ACC112 (cell line): ENCODE measurements around the gene ADAM11.
"Not testable (repeated sequence)": the region's sequence is repeated elsewhere in the genome, so short reads cannot be mapped to it uniquely, and the experiment has no call there.

ENCODE experiments used
- H2AFZ ChIP-seq: fragments of 200-600 bp; sonication (generic); one replicate; pipeline ENCODE4 v1.6.0; 2017; ENCODE audit warnings: antibody characterized with exemption, low read length; ENCODE audit not compliant: unreplicated experiment
- H3K27ac ChIP-seq: fragments of 200-600 bp; sonication (generic); 2 replicates; pipeline ENCODE4 v1.5.1; 2014; ENCODE audit warnings: low read depth, mild to moderate bottlenecking, antibody characterized with exemption, low read length, moderate library complexity
- H3K27me3 ChIP-seq: fragments of 200-600 bp; sonication (generic); 2 replicates; pipeline ENCODE4 v1.6.1; 2014; ENCODE audit warnings: mild to moderate bottlenecking, antibody characterized with exemption, low read length, moderate library complexity, mixed read lengths; ENCODE audit not compliant: insufficient read depth
- H3K36me3 ChIP-seq: fragments of 200-600 bp; sonication (generic); 2 replicates; pipeline ENCODE4 v1.6.1; 2016; ENCODE audit warnings: mild to moderate bottlenecking, antibody characterized with exemption, low read length, moderate library complexity, mixed read lengths; ENCODE audit not compliant: insufficient read depth
- H3K4me1 ChIP-seq: fragments of 200-600 bp; sonication (generic); one replicate; pipeline ENCODE4 v1.6.1; 2016; ENCODE audit warnings: low read length, mixed read lengths; ENCODE audit not compliant: insufficient read depth, unreplicated experiment, control insufficient read depth
- H3K4me3 ChIP-seq: fragments of 200-600 bp; sonication (generic); 2 replicates; pipeline ENCODE4 v1.5.1; 2014; ENCODE audit warnings: mild to moderate bottlenecking, low read depth, low read length
- H3K79me2 ChIP-seq: fragments of 200-600 bp; sonication (generic); one replicate; pipeline ENCODE4 v1.6.0; 2016; ENCODE audit warnings: low read length; ENCODE audit not compliant: control insufficient read depth, unreplicated experiment, insufficient read depth

The ADAM11 gene

DNA sequence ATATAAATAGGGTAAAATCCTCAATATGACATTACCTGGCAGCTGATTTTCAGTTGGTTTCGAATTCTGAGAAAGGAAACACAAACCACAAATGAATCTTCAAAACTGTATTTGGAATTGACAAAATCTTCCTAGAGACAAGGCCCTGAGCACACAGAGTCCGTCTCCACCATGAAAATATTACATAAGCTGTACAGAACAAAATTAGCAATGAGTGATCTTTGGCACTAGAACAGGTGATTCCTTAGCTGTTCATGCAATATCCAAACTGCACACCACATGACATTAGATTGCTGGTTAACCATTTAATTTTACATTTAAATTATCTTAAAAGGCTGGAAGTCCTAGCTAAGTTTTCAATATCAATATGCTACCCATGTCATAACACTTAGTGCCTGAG is 39.6 kb downstream of the ADAM11 start:
- Histone ChIP-seq H2AFZ (no peak overlapping the region), H3K27me3 (no peaks in the 10 kb centered on the region), H3K36me3 (peaks cover 18% of the 10 kb centered on the region), H3K4me3 (no peak overlapping the region), H3K27ac (no peak overlapping the region), H3K4me1 (peaks cover 25% of the 10 kb centered on the region), H3K79me2 (peaks cover 4% of the 10 kb centered on the region)

DNA sequence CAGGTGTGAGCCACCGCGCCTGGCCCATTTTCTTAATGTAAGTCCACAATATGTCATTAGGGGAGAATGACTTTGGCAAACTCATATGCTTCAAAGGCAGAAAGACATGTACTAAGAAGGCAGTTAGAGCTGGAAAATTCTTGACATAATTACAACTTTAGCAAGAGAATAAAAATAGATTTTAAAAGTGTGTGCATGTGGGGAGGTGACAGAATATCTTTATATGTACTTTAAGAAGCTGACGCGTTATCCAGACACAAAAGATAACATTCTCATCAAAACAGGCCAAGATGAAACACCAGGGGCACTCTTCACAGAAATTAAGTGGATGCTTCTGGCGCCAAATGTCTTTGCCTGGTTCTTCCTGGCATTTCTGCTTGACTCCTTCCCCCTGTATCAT is 43.1 kb downstream of the ADAM11 start:
- Histone ChIP-seq H3K27me3 (no peaks in the 10 kb centered on the region), H3K4me1 (peaks cover under 1% of the 10 kb centered on the region), H3K27ac (no peak overlapping the region), H2AFZ (no peak overlapping the region), H3K4me3 (no peak overlapping the region), H3K36me3 (peaks cover 39% of the 10 kb centered on the region), H3K79me2 (peaks cover 16% of the 10 kb centered on the region)

DNA sequence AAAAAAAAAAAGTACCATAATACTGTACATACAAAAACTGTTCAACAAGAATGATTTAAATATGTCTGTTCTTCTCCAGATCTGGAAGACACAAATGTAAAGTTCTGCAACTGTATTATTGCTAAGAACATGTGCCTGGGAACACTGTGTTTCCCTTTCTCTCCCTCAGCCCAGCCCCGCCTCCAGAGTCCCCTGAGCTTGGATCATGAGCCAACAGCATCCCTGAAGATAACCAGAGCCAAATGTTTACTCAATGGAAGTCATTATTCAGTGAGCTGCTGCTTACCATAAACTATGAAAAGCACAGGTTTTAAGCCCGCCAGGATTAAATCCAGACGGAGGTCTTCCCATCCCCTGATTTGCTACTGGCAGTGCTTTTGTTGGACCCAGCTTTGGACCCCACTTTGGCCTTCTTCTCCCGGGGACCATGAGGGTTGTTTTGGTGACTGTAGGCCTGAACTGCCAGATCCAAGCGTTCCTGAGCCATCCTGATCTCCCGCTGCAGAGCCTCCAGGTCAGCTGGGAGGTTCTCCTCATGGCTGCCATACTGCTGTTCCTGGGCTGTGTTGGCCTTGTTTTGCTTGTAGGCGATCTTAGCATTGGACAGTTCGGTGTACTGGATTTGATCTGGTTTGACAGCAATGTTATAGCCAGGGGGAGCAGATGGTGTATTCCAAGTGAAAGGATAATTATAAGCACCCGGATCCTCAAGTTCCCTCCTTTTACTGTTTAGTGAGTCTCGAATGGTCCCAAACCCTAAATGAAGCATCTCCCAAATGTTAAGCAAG is 45.7 kb downstream of the ADAM11 start:
- peaks cover 33% of the 10 kb centered on the region for H3K79me2 ChIP-seq
- no peaks in the 10 kb centered on the region for H3K4me1 ChIP-seq

GRCh38 chr17:44807093-44807816 is 48.5 kb downstream of the ADAM11 start:
- Histone ChIP-seq H3K4me3 (no peak overlapping the region), H3K79me2 (peaks cover 46% of the 10 kb centered on the region), H2AFZ (no peak overlapping the region), H3K27ac (no peak overlapping the region), H3K36me3 (peaks cover 24% of the 10 kb centered on the region), H3K4me1 (no peaks in the 10 kb centered on the region), H3K27me3 (no peaks in the 10 kb centered on the region)

More for the DNA sequence above, 45.7 kb downstream of the ADAM11 start:
- H3K27ac ChIP-seq = no peak overlapping the region
- no peak overlapping the region for H3K4me3 ChIP-seq
- peaks cover 32% of the 10 kb centered on the region for H3K36me3 ChIP-seq
- H3K27me3 ChIP-seq = no peaks in the 10 kb centered on the region
- no peak overlapping the region for H2AFZ ChIP-seq

GRCh38 chr17:44807817-44808155 is 49.0 kb downstream of the ADAM11 start:
- Histone ChIP-seq H3K36me3 (peaks cover 24% of the 10 kb centered on the region), H3K4me1 (no peaks in the 10 kb centered on the region), H3K4me3 (no peak overlapping the region), H3K79me2 (peaks cover 46% of the 10 kb centered on the region), H3K27me3 (no peaks in the 10 kb centered on the region), H3K27ac (no peak overlapping the region), H2AFZ (no peak overlapping the region)

GRCh38 chr17:44808156-44808555 is 49.4 kb downstream of the ADAM11 start:
- H3K4me3 ChIP-seq = no peak overlapping the region
- peaks cover 23% of the 10 kb centered on the region for H3K36me3 ChIP-seq
- no peaks in the 10 kb centered on the region for H3K27me3 ChIP-seq
- H3K79me2 ChIP-seq = peaks cover 49% of the 10 kb centered on the region
- no peaks in the 10 kb centered on the region for H3K4me1 ChIP-seq
- no peak overlapping the region for H3K27ac ChIP-seq
- no peak overlapping the region for H2AFZ ChIP-seq

GRCh38 chr17:44808656-44809388 is 50.0 kb downstream of the ADAM11 start:
- H2AFZ ChIP-seq, H3K27ac ChIP-seq, H3K4me3 ChIP-seq, H3K27me3 ChIP-seq, H3K4me1 ChIP-seq: not testable (repeated sequence)
- peaks cover 17% of the 10 kb centered on the region; the same call in 1 of the 2 replicates for H3K36me3 ChIP-seq
- H3K79me2 ChIP-seq = peaks cover 51% of the 10 kb centered on the region

GRCh38 chr17:44812263-44812662 is 53.5 kb downstream of the ADAM11 start:
- peaks cover 58% of the 10 kb centered on the region for H3K79me2 ChIP-seq
- no peak overlapping the region for H2AFZ ChIP-seq
- peaks cover 12% of the 10 kb centered on the region for H3K4me1 ChIP-seq
- H3K27me3 ChIP-seq = no peaks in the 10 kb centered on the region
- H3K27ac ChIP-seq = peak overlapping the region; percentile 7; the same call in 1 of the 2 replicates
- no peaks in the 10 kb centered on the region for H3K36me3 ChIP-seq
- no peak overlapping the region for H3K4me3 ChIP-seq

DNA sequence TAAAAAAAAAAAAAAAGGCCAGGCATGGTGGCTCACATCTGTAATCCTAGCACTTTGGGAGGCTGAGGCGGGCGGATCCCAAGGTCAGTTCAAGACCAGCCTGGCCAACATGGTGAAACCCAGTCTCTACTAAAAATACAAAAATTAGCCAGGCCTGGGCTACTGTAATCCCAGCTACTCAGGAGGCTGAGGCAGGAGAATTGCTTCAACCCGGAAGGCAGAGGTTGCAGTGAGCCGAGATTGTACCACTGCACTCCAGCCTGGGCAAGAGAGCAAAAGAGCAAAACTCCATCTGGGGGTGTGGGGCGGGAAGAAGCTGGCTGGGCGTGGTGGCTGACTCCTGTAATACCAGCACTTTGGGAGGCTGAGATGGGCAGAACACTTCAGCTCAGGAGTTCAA is 59.7 kb downstream of the ADAM11 start:
- H2AFZ ChIP-seq, H3K27ac ChIP-seq, H3K4me3 ChIP-seq, H3K27me3 ChIP-seq, H3K36me3 ChIP-seq: not testable (repeated sequence)
- Histone ChIP-seq H3K4me1 (peaks cover 32% of the 10 kb centered on the region), H3K79me2 (peaks cover 62% of the 10 kb centered on the region)

DNA sequence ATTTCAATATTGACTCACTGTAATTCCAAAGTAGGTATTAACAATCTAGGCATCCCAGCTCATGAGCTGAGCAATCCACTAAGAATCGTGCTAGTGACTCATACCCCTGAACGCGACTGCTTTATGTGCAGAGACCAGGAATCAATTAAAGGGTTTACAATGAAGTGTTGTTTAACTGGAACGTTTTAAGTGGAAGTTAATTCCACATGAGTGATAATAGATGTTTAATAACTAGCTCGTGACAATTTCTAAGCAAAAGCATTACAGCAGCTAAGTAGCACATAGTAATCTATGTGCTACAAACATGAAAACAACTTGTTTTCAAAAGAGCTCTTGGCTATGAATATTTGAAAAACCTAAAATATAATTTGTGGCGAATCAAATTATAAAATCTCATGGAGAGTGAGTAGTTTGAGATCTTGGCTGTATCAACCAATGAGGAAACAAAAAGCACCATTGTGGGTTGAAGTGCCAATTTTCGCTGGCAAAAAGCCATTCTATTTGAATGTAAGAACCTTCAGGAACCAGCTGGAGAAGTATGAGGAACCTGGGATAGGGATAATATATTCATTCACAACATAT is 61.9 kb downstream of the ADAM11 start:
- peaks cover 21% of the 10 kb centered on the region for H3K4me1 ChIP-seq
- no peak overlapping the region for H2AFZ ChIP-seq
- H3K79me2 ChIP-seq = peaks cover 70% of the 10 kb centered on the region
- no peaks in the 10 kb centered on the region for H3K27me3 ChIP-seq
- peak overlapping the region; percentile 34 for H3K4me3 ChIP-seq
- H3K36me3 ChIP-seq = no peaks in the 10 kb centered on the region
- peak overlapping the region; percentile 81 for H3K27ac ChIP-seq
